NOMO-1 treated with DMSO at 0.1 percent for 48 hours (cell line): Measurements from ENCODE around the gene MED22.
"Not testable (repeated sequence)": the region's sequence is repeated elsewhere in the genome, so short reads cannot be mapped to it uniquely, and the experiment has no call there.

Experiments used
- DNase-seq: peaks from one replicate; lab custom pipeline; 2025; ENCODE audit not compliant: unreplicated experiment; lab: John Stamatoyannopoulos, UW

Gene MED22

DNA sequence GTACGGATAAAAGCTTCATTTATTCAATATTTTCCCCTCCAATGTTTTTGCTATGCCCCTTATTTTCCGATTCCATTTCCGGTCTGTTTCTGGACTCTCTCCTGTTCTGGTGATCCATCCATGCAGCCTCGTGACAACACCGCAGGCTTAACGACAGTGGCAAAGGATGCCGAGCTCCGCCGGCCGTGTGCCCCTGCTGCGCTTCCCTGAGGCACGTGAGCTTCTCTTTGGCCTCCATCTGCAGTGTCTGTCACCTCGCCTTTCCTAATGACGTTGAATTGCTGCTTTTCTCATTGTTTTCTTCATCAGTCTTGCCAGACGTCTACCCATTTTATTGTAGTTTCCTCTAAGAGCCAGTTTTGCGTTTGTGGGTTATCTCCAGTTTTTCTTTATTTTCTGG is 40.6 kb downstream of the MED22 start:
- no peak for DNase-seq

DNA sequence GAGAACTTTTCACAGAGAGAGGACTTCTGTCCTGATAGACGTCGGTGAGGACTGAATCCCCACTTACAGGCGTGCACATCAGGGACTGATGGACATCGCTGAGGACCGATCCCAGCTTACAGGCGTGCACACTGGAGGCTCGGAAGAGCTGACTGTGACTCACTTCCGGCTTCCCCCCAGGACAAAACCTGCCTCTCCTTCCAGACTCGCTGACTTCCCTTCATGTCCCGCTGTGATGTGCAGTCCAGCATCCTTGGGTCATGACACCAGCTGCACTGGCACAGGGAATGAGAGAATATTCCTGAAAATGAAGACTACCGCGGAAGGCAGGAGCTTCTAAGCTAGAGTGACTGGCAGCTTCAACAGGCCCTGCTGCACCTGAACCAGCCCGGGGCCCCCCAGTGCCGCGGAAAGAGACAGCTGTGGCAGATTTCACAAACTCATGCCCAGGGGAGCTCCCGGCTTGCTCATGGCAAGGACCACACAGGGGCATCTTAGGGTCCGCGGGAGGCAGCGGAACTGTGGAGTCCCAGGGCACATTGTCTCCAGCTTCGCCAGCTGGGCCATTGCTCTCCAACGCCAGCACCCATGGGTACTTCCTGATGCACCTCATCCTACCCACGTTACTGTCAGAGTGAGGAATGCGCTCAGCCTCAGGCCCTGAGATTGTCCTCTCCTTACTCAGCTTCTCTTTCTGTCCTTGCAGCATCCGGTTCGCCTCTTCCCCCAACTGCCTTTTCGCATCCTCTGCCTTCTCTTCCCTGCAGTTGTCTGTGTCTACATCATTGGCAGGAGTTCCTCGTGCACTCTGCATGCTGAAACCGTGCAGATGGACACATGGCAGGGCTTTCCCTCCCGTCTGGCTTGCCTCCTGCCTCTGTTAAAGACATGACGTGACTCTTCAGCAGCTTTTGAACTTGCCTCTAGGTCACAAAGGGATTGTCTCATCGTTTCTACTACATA is 41.4 kb downstream of the MED22 start:
- DNase-seq = no peak

DNA sequence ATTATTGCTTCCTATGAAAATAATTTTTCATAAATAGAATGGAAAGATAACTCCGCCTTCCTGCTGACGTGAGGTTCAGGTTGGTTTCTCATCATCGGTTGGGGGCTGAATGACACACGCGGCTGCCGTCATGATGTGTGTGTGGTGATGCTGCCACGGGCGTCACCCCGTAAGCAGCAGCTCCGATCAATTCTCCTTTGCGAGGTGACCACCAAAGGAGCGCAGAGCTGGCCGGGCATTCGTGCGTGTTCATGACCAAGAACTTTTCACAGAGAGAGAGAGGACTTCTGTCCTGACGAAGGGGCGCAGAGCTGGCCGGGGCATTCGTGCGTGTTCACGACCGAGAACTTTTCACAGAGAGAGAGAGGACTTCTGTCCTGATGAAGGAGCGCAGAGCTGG is 42.2 kb downstream of the MED22 start:
- DNase-seq = no peak

DNA sequence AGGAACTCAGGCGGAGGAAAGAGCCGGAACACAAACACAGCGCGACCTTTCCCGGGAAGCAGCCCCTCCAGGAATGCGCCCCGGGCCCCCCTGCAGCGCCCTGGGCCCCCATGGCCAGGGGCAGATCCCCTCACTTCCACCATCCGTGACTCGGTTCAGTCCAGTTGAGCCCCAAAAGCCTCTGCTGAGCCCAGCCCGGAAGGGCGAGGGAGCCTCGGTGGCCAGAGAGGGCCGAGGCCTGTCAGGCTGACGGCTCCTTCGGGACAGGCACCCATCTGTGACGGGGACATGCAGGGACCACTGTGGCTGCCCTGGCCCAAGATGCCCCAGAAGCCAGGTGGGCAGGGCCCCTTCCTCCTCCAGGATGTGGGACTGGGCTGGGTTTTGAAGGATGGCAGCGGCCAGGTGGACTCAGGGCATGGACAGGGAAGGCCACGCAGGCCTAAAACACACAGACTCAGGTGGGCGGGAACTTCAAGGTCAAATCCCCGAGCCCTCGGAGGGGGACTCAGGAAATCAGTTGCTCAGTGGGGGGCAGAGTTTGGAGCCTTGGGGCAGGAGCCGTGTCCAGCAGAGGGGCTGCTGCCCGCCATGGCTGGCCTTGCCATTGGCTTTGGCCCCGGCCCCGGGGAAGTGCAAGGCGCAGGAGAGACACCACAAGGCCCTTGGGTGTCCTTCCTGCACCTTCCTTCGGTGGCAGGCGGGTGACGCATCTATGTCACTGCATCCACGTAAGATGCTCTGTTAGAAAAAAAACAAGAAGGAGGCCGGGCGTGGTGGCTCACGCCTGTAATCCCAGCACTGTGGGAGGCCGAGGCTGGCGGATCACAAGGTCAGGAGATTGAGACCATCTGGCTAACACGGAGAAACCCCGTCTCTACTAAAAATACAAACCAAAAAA is 43.2 kb downstream of the MED22 start:
- no peak for DNase-seq

- no peak for DNase-seq
These were observed 43.8 kb downstream of the MED22 start for GRCh38 chr9:133304158-133304470.

GRCh38 chr9:133303266-133304157 is 44.4 kb downstream of the MED22 start:
- DNase-seq = no peak

GRCh38 chr9:133301253-133302230 is 46.4 kb downstream of the MED22 start:
- DNase-seq = no peak

- not testable (repeated sequence) for DNase-seq
These were observed 47.9 kb downstream of the MED22 start for GRCh38 chr9:133299996-133300395.

DNA sequence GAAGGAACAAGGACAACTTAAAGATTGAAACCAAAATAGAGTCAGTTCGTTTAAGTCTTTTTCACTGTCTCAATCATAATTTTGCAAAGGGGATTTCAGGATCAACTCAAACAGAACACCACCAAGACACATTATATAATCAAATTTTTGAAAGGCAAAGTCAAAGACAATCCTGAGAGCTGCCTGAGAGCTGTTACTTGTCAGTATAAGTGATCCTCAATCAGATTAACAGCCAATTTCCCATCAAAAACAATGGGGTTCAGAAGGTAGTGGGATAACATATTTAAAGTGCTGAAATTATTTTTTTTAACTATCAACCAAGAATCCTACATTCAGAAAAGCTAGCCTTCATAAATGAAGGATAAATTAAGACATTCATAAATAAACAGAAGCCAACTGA is 53.7 kb downstream of the MED22 start:
- no peak for DNase-seq

DNA sequence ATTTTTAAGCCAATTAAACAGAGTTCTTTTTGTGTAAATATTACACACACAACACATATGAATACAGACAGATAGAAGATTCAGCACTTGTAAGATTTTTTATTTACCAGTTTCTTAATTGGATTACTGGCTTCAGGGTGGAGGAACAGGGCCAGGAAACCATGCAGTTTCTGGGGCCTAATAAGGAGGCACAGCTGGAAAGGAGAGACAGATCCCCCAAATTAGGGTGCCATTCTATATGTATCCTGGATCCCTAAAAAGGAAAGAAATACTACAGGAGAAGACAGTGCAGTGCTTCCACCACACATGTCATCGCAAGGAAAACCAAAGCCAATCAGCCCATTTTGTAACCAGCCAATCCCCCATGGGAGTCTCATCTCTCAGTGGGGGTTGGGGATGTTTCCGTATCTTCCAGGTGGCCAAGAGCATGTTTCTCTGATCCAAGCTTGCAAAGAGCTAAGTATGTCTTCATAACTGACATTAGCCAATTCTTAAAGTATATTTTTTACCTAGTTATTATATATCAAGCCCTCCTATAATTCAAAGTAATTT is 57.1 kb downstream of the MED22 start:
- DNase-seq = no peak
